ENCODE measurements around the gene RAB1B.

RAB1B gene

DNA sequence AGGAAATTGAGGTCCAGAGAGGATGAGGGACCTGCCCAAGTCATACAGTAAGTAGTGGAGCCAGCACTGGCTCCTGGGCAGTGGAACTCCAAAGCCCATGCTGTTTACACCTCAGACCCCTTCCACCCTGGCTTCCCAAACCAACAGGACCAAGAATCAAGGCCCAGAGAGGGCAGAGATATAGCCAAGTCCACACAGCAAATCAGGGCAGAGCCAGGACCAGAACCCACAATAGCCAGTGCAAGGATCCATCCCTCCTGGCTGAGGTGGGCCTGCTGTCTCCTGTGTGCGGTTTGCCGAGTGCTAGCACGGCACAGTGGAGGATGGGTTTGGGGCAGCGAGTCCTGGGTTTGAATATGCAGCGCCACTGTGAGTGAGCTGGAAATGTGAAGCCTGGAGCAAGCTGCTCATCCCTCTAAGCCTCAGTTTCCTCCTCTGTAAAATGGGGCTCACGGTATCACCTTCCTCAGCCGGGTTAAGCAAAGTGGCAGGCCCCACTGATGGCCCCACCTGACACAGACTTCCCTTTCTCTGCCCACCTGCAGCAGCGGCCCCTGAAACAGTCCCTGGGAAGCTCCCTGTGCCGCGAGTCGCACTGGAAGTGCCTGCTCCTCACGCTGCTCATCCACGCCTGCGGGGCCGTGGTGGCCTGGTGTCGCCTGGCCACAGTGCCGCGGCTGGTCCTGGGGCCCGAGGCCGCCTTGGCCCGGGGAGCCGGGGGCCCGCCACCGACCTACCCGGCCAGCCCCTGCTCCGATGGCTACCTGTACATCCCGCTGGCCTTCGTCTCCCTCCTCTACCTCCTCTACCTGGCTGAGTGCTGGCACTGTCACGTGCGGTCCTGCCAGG lies 25.6 kb downstream of the RAB1B start:
- DNase-seq (ENCODE audit: low read depth), result no peak
- no peak overlapping the region for H3K4me3 ChIP-seq (ENCODE audit: low read length)
- TF ChIP-seq, protein P1, sequence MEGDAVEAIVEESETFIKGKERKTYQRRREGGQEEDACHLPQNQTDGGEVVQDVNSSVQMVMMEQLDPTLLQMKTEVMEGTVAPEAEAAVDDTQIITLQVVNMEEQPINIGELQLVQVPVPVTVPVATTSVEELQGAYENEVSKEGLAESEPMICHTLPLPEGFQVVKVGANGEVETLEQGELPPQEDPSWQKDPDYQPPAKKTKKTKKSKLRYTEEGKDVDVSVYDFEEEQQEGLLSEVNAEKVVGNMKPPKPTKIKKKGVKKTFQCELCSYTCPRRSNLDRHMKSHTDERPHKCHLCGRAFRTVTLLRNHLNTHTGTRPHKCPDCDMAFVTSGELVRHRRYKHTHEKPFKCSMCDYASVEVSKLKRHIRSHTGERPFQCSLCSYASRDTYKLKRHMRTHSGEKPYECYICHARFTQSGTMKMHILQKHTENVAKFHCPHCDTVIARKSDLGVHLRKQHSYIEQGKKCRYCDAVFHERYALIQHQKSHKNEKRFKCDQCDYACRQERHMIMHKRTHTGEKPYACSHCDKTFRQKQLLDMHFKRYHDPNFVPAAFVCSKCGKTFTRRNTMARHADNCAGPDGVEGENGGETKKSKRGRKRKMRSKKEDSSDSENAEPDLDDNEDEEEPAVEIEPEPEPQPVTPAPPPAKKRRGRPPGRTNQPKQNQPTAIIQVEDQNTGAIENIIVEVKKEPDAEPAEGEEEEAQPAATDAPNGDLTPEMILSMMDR (conservative IDR thresholded peaks at IDR 0.05; ENCODE audit: low read length), result no peak

DNA sequence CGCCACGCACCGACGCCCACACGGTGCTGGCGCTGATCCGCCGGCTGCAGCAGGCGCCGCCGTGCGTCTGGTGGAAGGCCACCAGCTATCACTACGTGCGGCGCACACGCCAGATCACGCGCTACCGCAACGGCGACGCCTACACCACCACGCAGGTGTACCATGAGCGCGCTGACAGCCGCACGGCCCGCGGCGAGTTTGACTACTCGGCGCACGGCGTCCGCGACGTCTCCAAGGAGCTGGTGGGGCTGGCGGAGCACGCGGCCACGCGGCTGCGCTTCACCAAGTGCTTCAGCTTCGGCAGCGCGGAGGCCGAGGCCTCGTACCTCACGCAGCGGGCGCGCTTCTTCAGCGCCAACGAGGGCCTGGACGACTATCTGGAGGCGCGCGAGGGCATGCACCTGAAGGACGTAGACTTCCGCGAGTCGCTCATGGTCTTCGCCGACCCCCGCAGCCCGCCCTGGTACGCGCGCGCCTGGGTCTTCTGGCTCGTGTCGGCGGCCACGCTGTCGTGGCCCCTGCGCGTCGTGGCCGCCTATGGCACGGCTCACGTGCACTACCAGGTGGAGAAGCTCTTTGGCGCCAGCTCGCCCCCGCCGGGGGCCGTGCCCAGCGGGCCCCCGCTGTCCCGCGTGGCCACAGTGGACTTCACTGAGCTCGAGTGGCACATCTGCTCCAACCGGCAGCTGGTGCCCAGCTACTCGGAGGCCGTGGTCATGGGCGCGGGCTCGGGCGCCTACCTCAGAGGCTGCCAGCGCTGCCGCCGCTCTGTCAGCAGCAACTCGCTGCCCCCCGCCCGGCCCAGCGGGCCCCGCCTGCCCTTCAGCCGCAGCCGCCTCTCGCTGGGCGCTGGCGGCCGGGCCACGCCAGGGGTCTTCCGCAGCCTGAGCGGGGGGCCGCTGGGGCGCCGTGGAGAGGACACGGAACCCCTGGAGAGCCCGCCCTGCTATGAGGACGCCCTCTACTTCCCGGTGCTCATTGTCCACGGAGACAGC lies 26.5 kb downstream of the RAB1B start:
- no peak for DNase-seq (ENCODE audit: low read depth)
- TF ChIP-seq, protein P1 (conservative IDR thresholded peaks at IDR 0.05; ENCODE audit: low read length), result no peak
- no peak overlapping the region for H3K4me3 ChIP-seq (ENCODE audit: low read length)

DNA sequence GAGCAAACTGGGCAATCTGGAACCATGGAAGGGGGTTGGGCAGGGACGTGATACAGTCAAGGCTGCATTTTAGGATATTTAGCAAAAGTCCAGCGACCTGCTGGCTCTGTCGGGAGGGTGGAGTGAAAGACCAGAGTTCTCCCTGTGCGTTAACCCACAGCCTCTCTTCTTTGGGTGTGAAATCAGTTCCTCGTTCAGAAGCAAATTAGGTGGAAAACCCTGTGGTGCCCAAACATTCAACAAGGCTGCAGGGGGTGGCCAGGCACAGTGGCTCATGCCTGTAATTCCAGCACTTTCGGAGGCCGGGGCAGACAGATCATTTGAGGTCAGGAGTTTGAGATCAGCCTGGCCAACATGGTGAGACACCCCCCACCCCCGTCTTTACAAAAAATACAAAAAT lies 29.2 kb downstream of the RAB1B start:
- no peak for DNase-seq (ENCODE audit: low read depth)
- H3K4me3 ChIP-seq (ENCODE audit: low read length), result no peak overlapping the region
- TF ChIP-seq, protein P1 (conservative IDR thresholded peaks at IDR 0.05; ENCODE audit: low read length), result no peak

DNA sequence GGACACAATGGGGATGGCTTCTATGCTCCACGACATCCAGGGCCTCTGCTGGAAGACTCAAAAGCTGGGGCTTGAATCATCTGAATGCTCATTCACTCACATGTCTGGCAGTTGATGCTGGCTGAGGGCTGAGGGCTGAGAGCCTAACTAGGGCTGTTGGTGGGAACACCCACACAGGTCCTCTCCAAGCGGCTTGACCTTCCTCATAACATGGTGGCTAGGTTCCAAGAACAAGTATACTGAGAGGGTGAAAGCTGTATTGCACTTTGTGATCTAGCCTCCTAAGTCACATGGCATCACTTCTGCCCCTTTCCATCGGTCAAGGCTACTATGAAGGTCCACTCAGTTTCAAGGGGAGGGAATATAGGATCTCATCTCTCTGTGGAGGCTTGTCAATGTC lies 30.7 kb downstream of the RAB1B start:
- TF ChIP-seq, protein P1 (conservative IDR thresholded peaks at IDR 0.05; ENCODE audit: low read length), result no peak
- H3K4me3 ChIP-seq (ENCODE audit: low read length), result no peak overlapping the region
- DNase-seq (ENCODE audit: low read depth), result no peak

DNA sequence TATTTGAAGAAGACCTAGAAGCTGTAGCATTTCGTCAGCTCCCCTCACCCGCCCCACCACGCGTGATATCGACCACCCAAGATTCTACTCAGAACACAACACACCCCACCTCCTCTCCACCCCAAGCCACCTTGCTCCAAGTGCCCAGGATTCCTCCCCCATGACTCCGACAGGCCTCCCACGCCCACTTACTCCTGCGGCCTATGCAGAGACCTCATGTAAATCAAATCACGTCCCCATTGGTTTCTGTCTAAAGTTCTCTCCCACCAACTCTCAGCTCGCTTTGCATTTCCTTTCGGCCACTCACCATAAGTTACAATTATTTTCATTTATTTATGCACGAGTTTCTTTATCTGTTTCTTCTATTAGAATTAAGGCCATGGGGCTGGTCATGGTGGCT lies 34.2 kb downstream of the RAB1B start:
- no peak for DNase-seq (ENCODE audit: low read depth)
- TF ChIP-seq, protein P1 (conservative IDR thresholded peaks at IDR 0.05; ENCODE audit: low read length), result no peak
- no peak overlapping the region for H3K4me3 ChIP-seq (ENCODE audit: low read length)

DNA sequence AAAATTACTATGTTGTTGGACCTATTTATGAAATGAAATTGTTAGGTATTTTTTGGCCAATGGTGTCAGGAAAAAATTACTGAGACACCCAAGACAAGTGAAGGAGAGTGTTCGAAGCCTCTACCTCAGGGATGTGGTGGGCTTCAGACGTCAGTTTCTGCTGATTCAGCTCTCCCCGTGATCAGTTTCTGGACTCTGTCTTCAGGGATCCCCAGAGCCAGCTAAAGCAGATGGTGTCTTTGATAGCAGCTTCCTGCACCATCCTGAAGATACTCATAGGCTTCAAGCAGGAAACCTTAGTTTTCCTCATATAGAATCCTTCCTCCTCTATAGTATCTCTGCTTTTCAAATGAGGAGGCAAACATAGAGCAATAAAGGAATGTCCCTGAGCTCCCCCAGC lies 41.0 kb downstream of the RAB1B start:
- H3K4me3 ChIP-seq (ENCODE audit: low read length), result no peak overlapping the region
- DNase-seq (ENCODE audit: low read depth), result no peak

More for the DNA sequence above, 41.0 kb downstream of the RAB1B start:
- TF ChIP-seq, protein P1 (conservative IDR thresholded peaks at IDR 0.05; ENCODE audit: low read length), result no peak

Measured in AG10803 (cell line).